GM18511 (cell line): ENCODE results near the gene GTF3C1.

Experiments used
- ATAC-seq: cut with Tn5 transposase; IDR thresholded peaks from one replicate; pipeline ENCODE4 v1.9.1; 2021; ENCODE audit warnings: mild to moderate bottlenecking, moderate library complexity; ENCODE audit not compliant: unreplicated experiment

The GTF3C1 gene

DNA sequence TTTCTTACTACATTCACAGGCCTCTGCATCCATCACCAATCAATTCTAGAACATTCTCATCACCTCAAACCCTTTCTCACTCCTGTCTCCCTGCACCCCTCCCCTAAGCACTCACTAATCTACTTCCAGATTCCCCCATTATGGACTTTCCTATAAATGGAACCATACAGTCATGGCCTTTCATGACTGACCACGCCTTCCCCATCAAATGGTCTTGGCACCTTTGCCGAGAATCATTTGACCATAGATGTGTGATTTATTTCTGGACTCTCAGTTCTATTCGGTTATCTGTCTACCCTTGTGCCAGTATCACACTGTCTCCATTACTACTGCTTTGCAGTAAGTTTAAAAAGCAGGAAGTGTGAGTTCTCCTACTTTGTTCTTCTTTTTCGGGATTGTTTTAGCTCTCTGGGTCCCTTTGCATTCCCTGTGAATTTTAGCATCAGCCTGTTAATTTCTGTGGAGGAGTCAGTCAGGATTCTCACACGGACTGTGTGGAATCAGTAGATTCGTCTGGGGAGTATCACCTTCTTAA is 27.5 kb downstream of the GTF3C1 start:
- no peak for ATAC-seq

GRCh38 chr16:27520982-27521673 is 28.6 kb downstream of the GTF3C1 start:
- ATAC-seq, result no peak

DNA sequence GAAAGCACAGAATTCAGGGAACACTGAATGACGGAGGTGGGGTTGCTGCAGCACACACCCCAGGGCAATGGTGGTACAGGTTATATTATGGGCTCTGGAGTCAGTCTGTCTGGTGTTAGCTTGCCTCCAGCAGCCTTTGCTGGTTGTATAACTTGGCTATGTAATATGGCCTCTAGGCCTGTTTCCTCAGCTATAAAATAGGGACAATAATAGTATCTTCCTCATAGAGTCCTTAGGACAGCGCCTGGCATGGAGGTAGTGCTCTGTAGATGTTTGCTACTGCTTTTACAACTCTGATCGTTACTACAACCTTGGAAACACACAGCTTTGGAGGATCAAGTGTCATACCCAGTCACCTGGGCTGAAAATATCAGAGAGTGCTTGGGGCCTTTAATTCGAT is 31.5 kb downstream of the GTF3C1 start:
- no peak for ATAC-seq

DNA sequence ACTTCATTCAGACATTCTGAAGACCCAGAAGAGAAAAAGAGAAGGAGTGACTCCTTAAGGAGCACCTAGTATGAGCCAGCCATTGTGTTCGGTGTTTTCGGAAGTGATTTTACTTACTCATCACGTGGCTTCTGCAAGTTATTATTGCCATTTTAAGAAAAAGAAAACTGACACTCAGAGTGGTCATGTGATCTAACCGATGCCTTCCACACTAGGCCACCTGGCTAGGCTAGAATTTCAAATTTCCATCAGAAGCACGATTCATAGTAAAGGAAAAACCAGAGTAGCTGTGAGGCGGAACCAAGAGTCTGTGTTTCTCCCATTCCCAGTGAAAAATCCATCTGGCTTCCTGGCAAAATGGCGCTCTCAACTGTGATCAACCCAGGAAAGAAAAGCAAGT is 32.0 kb downstream of the GTF3C1 start:
- ATAC-seq, result no peak

DNA sequence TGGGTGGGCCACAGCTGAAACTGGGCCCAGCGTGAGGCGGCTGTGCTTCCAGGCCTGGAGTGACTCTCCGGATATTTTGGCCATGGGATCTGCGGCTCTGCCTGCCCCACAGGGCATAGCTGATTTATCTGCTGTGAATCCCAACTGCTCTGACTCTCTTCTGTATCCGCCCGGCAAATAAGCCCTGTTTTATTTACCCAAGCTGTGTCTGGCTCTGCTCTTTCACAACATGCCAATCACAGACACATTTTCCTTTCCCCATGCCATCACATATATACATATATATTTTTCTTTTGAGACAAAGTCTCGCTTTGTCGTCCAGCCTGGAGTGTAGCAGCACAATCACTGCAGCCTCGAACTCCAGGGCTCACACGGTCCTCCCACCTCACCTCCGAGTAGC is 33.3 kb downstream of the GTF3C1 start:
- no peak for ATAC-seq

DNA sequence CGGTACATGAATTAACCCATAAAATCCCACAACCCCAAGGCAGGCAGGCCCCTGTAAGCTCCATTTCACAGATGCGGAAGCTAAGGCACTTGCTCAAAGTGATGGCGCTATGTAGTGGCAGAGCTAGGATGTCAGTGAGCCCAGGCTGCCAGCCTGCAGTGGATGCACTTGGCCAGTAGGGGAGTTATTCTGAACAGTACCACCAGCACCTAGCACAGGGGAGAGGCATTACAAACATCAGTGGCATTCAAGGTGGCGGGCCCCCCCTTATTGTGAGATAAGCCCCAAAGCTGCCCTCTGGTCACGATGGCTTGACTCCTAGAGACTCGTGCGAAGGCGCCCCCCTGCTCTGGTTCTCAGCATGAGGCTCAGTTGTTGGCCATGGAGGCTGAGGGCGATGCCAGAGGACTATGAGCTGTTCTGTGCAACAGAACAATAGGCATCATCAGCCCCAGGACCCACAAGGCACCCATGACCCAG is 33.8 kb downstream of the GTF3C1 start:
- ATAC-seq, result peak; percentile 51

DNA sequence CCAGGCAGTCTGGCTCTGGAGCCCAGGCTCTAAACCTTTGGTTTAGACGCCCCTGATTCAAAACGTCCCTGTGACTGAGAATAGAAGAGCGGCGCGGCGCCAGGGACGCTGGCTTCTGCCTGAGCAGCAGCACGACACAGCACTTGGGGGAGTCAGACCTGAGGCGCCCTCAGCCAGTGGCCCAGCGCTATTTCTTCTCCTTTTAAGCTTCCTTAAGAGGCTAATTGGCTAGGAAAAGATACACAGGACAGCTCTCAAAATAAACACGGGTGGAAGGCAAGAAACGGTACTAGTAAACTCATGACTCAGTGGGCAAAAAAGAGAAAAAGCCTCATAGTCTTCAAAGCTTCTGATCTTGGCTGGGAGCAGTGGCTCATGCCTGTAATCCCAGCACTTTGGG is 34.9 kb downstream of the GTF3C1 start:
- ATAC-seq, result no peak

DNA sequence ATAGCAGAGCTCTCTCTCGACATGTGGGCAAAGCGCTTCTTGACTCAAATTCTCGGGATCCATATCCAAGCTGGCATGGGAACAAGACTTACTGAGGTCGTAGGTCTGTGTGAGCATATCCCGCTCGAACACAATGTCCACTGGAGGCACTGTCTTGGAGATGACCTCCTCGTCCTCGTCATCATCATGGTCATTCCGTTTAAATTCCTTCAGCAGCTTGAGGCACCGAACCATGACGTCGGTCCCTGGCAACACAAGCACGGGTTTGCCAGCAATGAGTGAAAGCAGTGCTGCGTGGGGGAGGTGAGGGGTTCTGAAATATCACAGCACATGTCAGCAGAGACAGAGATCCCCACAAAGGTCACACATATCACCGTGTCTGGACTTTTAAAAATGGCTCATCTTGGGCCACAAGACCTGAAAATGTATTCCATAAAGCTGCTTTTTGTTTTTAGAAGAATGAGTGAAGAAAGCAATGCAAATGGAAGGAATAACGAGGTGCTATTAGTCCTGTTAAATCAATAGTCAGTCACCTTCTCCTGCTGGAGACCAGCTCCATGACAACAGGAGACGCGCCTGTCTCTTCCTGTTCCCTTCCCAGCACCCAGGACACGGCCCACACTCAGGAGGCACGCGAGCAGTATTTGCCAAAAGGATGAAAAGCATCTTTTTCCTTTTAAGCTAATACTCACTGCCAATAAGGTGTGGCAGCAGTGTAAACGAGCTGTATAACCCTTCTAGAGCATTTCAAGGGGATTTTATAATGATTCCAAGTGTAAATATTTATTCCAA is 37.9 kb downstream of the GTF3C1 start:
- no peak for ATAC-seq

DNA sequence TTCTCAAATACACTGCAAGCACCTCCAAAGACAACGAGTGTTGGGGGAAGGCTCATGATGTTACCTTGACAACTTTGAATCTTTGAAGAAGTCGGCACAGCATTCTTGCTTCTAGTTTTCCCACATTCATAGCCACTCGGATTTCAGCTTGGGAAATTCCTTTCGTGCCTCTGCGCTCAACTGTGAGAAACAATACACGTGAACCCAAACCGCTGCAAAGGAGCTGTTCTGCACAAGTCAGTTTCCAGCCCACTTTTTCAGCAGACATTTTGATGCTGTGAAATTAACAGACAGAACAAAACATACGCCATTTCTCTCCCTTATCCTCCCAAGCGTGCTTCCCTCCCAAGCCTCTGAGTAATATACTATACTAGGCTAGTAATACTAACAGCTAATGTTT is 41.2 kb downstream of the GTF3C1 start:
- ATAC-seq, result no peak

- no peak for ATAC-seq
Measured at GRCh38 chr16:27506771-27507170, 42.9 kb downstream of the GTF3C1 start.

- ATAC-seq, result no peak
Measured at GRCh38 chr16:27505297-27506236, 44.1 kb downstream of the GTF3C1 start.

DNA sequence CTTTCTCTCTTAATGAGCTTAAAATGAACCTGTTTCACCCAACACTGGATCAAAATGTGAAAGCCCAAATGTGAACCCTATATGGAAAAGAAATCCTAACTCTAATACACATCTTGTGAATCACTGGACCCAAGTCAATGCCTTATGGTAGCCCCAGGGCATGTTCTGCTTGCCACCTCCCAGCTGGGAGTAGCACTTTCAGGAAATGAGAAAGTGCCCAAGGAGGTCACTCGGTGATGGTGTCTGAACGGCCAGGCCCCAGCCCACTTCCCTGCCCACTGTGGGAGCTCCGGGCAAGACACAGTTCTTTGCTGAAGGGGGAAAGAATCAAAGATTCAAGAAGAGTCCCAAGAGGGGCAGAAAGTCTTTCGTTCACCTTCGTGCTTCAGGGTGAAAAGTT is 46.1 kb downstream of the GTF3C1 start:
- ATAC-seq, result no peak

- ATAC-seq, result no peak
Measured at GRCh38 chr16:27500801-27501200, 48.9 kb downstream of the GTF3C1 start.

GRCh38 chr16:27499659-27500055 is 50.1 kb downstream of the GTF3C1 start:
- no peak for ATAC-seq

GRCh38 chr16:27498916-27499658 is 50.6 kb downstream of the GTF3C1 start:
- ATAC-seq, result no peak

DNA sequence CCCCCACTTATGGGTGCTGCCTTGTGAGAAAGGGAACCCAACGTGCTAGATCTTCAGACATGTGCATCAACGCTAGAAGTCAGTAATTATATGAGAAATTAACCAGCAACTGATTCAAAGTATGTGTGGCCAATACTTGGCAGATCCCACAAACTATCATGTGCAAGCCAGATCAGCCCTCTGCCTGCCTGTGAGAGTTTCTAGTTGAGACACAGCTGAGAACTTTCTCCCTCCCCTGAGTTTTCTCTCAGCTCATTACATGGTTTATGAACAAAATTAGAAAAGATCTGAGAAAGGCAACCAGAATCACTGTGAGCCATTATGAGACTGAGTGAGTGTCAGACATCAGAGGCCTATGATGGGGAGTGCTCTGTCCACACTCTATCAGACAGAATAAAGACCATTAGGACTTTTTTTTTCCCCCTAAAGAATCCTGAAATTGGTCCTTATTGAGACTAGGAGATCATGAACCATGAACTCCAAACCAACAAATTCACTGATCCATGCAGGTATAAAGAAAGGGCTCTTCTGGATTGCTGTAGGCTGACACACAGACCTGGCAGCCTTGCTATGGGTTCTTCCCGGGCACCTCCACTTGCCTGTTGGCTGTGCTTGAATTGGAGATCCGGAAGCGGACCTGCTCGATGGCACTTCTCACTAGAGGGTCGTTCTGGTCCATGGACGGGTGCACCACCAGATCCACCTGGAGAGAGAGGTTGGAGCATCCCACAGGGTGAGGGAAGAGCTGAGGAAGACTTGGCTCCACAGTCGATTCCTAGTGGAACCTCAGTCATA is 51.5 kb downstream of the GTF3C1 start:
- ATAC-seq, result no peak

DNA sequence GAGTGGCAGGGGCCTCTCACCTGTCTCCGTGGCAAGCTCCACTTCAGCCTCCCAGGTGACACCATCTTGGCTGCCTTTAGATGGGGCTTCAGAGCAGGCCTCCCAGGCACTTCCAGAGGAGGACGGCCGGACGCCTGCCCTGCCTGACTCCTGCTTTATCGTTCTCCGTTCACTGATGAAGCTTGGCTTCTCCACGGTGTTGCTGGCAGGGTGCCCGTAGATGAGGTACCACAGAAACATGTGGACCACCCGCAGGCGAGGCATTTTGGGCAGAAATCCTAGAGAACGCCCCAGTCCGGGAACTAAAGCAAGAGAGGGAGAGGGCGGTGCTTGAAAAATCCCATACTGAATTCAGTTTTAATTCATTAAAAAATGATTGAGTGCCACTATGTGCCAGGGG is 54.5 kb downstream of the GTF3C1 start:
- no peak for ATAC-seq

DNA sequence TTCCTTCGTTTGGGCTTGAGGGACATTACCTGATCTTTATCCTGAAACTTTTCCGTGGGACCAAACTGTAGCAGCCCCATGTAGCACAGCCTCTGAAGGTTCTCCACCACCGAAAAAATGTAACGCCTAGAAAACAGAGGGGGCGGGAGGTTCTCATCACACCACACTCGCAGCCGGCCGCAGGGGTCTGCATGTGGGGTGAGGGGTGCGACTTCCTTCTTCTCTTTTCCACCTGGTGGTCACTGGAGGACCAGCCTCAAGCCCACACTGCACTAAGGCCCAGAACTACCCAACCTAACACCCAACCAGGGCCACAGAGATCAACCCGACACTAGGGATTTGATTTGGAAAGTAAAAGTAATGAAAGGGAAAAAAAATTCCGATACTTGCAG is 57.1 kb downstream of the GTF3C1 start:
- ATAC-seq, result no peak

GRCh38 chr16:27491894-27492587 is 57.7 kb downstream of the GTF3C1 start:
- no peak for ATAC-seq
